HFFc6 (cell line): ENCODE measurements around the gene GNE. TPM values are rescaled to one million over a fixed set of nuclear protein-coding genes. Genes with fewer than 3 reads are reported as not detected.

Experiments used
- DNase-seq: peaks from one replicate; pipeline ENCODE4 v3.0.0-alpha.2; 2018
- H3K27ac Mint-ChIP-seq: 2 replicates; pipeline ENCODE4 v1.8.0; 2020; ENCODE audit warnings: mild to moderate bottlenecking, mixed read lengths
- H3K27me3 Mint-ChIP-seq: 2 replicates; pipeline ENCODE4 v1.8.0; 2021; ENCODE audit warnings: mild to moderate bottlenecking, moderate library complexity, mixed read lengths; ENCODE audit not compliant: insufficient read depth
- H3K36me3 Mint-ChIP-seq: 2 replicates; pipeline ENCODE4 v1.8.0; 2021; ENCODE audit warnings: low read depth, mixed read lengths
- H3K4me1 Mint-ChIP-seq: 2 replicates; pipeline ENCODE4 v1.8.0; 2020; ENCODE audit warnings: low read depth, mixed read lengths
- H3K4me3 Mint-ChIP-seq: 2 replicates; pipeline ENCODE4 v1.8.0; 2020; ENCODE audit warnings: mild to moderate bottlenecking, moderate library complexity, mixed read lengths
- H3K9me3 Mint-ChIP-seq: 2 replicates; pipeline ENCODE4 v1.8.0; 2020; ENCODE audit warnings: mild to moderate bottlenecking, mixed read lengths
- total RNA-seq, 6 experiments: library from RNA; stranded (reverse); fragmentation: NEBNext Ultra II Directional; extraction: Animal tissue kit (Norgen Biotek cat#: 25700); gene quantifications; 2 replicates in 1 of 6; 3 replicates in 5 of 6; pipeline ENCODE4 v1.2.3, GENCODE V29; 2021
- TF ChIP-seq, protein P1 (sequence below): fragments of 200-600 bp; sonication (generic); IDR thresholded peaks from 2 replicates; pipeline ENCODE4 v1.5.0; 2021; ENCODE audit warnings: antibody characterized with exemption, mild to moderate bottlenecking

Gene GNE
- total RNA-seq, 6 experiments from 2014 or later: 15.8 to 18.9 (median 17.8) TPM

DNA sequence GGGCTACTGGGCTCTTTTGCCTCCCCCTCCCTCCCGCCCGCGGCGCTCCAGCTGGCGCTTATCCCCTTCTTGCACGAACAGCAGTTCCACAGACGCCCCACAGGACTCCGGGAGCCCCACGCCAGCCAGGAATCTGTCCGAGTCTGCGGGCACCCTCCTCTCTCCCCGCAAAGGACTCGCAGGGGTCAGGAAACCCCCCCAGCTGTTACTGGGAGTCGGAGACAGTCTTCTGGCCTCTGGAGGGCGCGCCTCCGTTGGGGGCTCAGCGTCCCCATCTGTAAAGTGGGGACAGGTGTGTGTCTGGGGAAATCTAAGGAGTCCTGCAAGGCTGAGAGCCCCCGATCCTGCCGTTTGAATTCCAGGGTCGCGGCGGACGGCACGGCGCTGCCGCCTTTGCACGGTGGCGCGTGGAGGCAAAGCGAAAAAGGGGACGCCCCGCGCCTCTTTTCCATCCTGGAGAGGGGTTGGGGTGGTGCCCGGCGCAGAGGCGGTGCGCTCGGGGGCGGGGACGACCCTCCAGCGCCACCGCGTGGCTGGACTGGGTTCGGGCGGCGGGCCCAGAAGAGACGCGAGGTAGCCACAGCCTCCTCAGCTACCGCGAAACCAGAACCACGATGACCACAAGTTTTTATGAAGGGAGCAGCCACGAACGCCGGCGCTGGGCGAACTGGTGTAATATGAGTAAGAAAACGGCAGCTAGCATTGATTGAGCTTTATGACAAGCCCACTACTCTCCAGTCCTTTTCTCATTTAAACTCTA, 91.9 kb downstream of the GNE start:
- Mint-ChIP-seq H3K9me3 (no peaks in the 10 kb centered on the region), H3K4me3 (peak overlapping the region; percentile 86), H3K27me3 (no peaks in the 10 kb centered on the region), H3K4me1 (peaks cover 55% of the 10 kb centered on the region), H3K36me3 (peaks cover 14% of the 10 kb centered on the region), H3K27ac (peak overlapping the region; percentile 72)
- TF ChIP-seq, protein P1, sequence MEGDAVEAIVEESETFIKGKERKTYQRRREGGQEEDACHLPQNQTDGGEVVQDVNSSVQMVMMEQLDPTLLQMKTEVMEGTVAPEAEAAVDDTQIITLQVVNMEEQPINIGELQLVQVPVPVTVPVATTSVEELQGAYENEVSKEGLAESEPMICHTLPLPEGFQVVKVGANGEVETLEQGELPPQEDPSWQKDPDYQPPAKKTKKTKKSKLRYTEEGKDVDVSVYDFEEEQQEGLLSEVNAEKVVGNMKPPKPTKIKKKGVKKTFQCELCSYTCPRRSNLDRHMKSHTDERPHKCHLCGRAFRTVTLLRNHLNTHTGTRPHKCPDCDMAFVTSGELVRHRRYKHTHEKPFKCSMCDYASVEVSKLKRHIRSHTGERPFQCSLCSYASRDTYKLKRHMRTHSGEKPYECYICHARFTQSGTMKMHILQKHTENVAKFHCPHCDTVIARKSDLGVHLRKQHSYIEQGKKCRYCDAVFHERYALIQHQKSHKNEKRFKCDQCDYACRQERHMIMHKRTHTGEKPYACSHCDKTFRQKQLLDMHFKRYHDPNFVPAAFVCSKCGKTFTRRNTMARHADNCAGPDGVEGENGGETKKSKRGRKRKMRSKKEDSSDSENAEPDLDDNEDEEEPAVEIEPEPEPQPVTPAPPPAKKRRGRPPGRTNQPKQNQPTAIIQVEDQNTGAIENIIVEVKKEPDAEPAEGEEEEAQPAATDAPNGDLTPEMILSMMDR: peak; percentile 95
- peak; percentile 78 for DNase-seq

DNA sequence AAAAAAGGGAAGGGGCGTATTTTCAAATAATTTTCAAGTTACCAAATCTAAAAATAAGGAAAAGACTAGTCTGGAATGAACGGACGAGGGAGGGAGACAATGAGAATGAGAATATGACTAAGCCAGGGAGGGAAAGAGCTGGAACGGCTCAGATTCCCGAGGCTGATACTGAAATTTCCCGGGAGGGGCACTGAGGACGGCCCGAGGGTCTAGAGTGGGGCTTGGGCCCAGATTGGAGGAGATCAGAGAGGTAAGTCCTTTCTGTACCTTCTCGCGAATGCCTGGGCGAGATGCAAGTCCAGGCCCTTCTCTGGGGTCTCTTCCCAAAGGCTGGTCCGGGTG, 92.5 kb downstream of the GNE start:
- Mint-ChIP-seq H3K4me1 (peaks cover 61% of the 10 kb centered on the region), H3K27me3 (no peaks in the 10 kb centered on the region), H3K36me3 (peaks cover 14% of the 10 kb centered on the region), H3K9me3 (no peaks in the 10 kb centered on the region), H3K27ac (peak overlapping the region; percentile 74), H3K4me3 (peak overlapping the region; percentile 86)
- TF ChIP-seq, protein P1: no peak
- DNase-seq: peak; percentile 40

DNA sequence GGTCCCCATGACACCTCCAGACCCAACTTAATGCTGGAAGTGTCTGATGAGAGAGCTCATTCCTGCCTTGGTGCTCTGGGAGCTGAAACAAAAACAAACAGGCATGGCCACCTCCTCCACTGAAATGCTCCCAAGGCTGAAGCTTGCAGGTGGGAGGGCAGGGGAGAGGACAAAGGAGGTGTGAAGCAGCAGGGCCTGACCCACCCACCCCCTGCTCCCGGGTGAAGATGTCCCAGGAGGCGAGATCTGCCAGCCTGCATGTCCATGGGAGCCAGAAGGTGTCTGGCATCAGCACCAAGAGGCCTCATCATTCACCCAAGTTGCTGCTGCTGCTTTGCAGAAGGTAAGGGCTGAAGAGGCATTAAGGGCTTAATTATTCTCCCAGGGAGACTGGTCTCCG, 93.3 kb downstream of the GNE start:
- H3K9me3 Mint-ChIP-seq: no peaks in the 10 kb centered on the region
- TF ChIP-seq, protein P1: no peak
- H3K4me3 Mint-ChIP-seq: no peak overlapping the region; the same call in 1 of the 2 replicates
- peaks cover 67% of the 10 kb centered on the region for H3K4me1 Mint-ChIP-seq
- peak overlapping the region; percentile 47; the same call in 1 of the 2 replicates for H3K27ac Mint-ChIP-seq
- H3K36me3 Mint-ChIP-seq: peaks cover 12% of the 10 kb centered on the region
- no peaks in the 10 kb centered on the region for H3K27me3 Mint-ChIP-seq
- no peak for DNase-seq

Other genes with a start within 250 kb of the GNE start
- gene RECK, start 221.5 kb downstream of the GNE start, total RNA-seq: 100 to 1,000 TPM; 149 to 182 (median 173) TPM
- 10 to 100 TPM; 18.1 to 24.7 (median 23.4) TPM for gene GLIPR2, start 121.7 kb downstream of the GNE start, total RNA-seq
- gene CCIN, start 89.1 kb downstream of the GNE start, total RNA-seq: 1 to 10 TPM in 1 of 6 experiments, under 1 TPM in 5; 0.59 to 2.5 (median 0.73) TPM
- gene CLTA, start 67.5 kb downstream of the GNE start, total RNA-seq: 100 to 1,000 TPM; 247 to 272 (median 259) TPM
- 10 to 100 TPM; 14.5 to 18.8 (median 17.5) TPM for gene RNF38, start 141.8 kb upstream of the GNE start, total RNA-seq